Activated CD4-positive, alpha-beta T cell treated with anti-CD3 and anti-CD28 coated beads, Interleukin-2, amount 50 U/mL, for 48 hours (primary cell): ENCODE results near the gene CRTC1.
A peak's percentile ranks its signal among the peaks of the same experiment; 100 is the strongest.

Experiments used
- DNase-seq, 2 experiments: peaks; one replicate each; pipeline ENCODE4 v3.0.0-alpha.2; 2020

CRTC1 gene

GRCh38 chr19:18683109-18683957, at the start of gene CRTC1:
Gene CRTC1, plus strand, starts transcription at chr19:18683680. Its CDS starts 23 bp downstream, at chr19:18683703.
- peak; percentile 90 to 92 for DNase-seq

- no peak for DNase-seq
Measured at GRCh38 chr19:18634612-18635297, 48.7 kb upstream of the CRTC1 start.

- no peak for DNase-seq
Measured at GRCh38 chr19:18635831-18636182, 47.7 kb upstream of the CRTC1 start.

- peak; percentile 100 for DNase-seq
Measured at GRCh38 chr19:18636183-18636968, 47.1 kb upstream of the CRTC1 start.

- DNase-seq, result no peak
Measured at GRCh38 chr19:18636969-18637629, 46.4 kb upstream of the CRTC1 start, which contains the start of gene KLHL26. Gene KLHL26, plus strand, starts transcription at chr19:18637028. Its CDS starts 27 bp downstream, at chr19:18637055.

GRCh38 chr19:18637673-18638630, 45.5 kb upstream of the CRTC1 start:
- peak in 1 of 2 experiments; percentile 19 for DNase-seq

GRCh38 chr19:18639706-18640243, 43.7 kb upstream of the CRTC1 start:
- DNase-seq, result no peak

GRCh38 chr19:18644196-18645034, 39.1 kb upstream of the CRTC1 start:
- DNase-seq, result no peak

- no peak for DNase-seq
Measured at GRCh38 chr19:18645035-18645511, 38.4 kb upstream of the CRTC1 start.

- no peak for DNase-seq
Measured at GRCh38 chr19:18646535-18647370, 36.7 kb upstream of the CRTC1 start.

GRCh38 chr19:18647371-18647767, 36.1 kb upstream of the CRTC1 start:
- DNase-seq, result no peak

- DNase-seq, result no peak
Measured at GRCh38 chr19:18647807-18648206, 35.7 kb upstream of the CRTC1 start.

GRCh38 chr19:18648973-18649315, 34.5 kb upstream of the CRTC1 start:
- no peak for DNase-seq

- no peak for DNase-seq
Measured at GRCh38 chr19:18649371-18650020, 34.0 kb upstream of the CRTC1 start.

- no peak for DNase-seq
Measured at GRCh38 chr19:18650021-18650390, 33.5 kb upstream of the CRTC1 start.

GRCh38 chr19:18650468-18651041, 32.9 kb upstream of the CRTC1 start:
- no peak for DNase-seq

GRCh38 chr19:18651300-18651699, 32.2 kb upstream of the CRTC1 start:
- DNase-seq, result no peak

GRCh38 chr19:18651733-18652132, 31.7 kb upstream of the CRTC1 start:
- no peak for DNase-seq
